Bronchial epithelial cell (primary cell): ENCODE results near the gene PPFIA3. TPM values are rescaled to one million over a fixed set of nuclear protein-coding genes. Genes with fewer than 3 reads are reported as not detected.

Experiments used
- DNase-seq: peaks from one replicate; pipeline ENCODE4 v3.0.0-alpha.2; 2010; ENCODE audit warnings: low read depth
- FAIRE-seq: peaks from 2 replicates; lab custom pipeline; 2011; peaks lifted over from hg19 to GRCh38; lab: Jason Lieb, UNC
- H3K27me3 ChIP-seq: 2 replicates; pipeline ENCODE4 v1.5.1; 2011; ENCODE audit warnings: low read length; ENCODE audit not compliant: control insufficient read depth, insufficient read depth
- H3K36me3 ChIP-seq: 2 replicates; pipeline ENCODE4 v1.5.1; 2011; ENCODE audit warnings: low read length; ENCODE audit not compliant: control insufficient read depth, insufficient read depth
- H3K4me3 ChIP-seq: 2 replicates; pipeline ENCODE4 v1.5.1; 2011; ENCODE audit warnings: mild to moderate bottlenecking, low read depth, low read length, control low read depth
- CTCF ChIP-seq: IDR thresholded peaks from 2 replicates; pipeline ENCODE4 v1.5.1; 2011; ENCODE audit warnings: mild to moderate bottlenecking, moderate library complexity, low read length, control low read depth, inconsistent platforms; ENCODE audit not compliant: insufficient read depth, severe bottlenecking
- total RNA-seq: library from RNA; depleted of rRNA; stranded (reverse); fragments of >200 nt; gene quantifications from 2 replicates; pipeline ENCODE4 v1.2.1, GENCODE V29; 2014

The PPFIA3 gene
- total RNA-seq, 1 donor from 2014 or later: 1.3 TPM

GRCh38 chr19:49196527-49197240 lies 77.3 kb downstream of the PPFIA3 start:
- Histone ChIP-seq H3K27me3 (no peaks in the 10 kb centered on the region), H3K4me3 (no peak overlapping the region), H3K36me3 (peaks cover 17% of the 10 kb centered on the region)
- DNase-seq (no peak), FAIRE-seq (no peak)
- TF ChIP-seq CTCF: no peak

- peaks cover 18% of the 10 kb centered on the region for H3K36me3 ChIP-seq
- DNase-seq (no peak), FAIRE-seq (no peak)
- no peak overlapping the region for H3K4me3 ChIP-seq
- TF ChIP-seq CTCF: no peak
- H3K27me3 ChIP-seq: no peaks in the 10 kb centered on the region
These were observed 81.0 kb downstream of the PPFIA3 start for GRCh38 chr19:49200238-49200862.

Other genes starting within 250 kb of the PPFIA3 start
- 118 and 168 TPM in 2 replicates for gene PPP1R15A, start 247.1 kb upstream of the PPFIA3 start, total RNA-seq
- not detected in 2 replicates for gene TULP2, start 220.8 kb upstream of the PPFIA3 start, total RNA-seq
- 88.2 and 91.7 TPM in 2 replicates for gene NUCB1, start 219.2 kb upstream of the PPFIA3 start, total RNA-seq
- gene DHDH, start 185.8 kb upstream of the PPFIA3 start, total RNA-seq: 9.2 and 10.8 TPM in 2 replicates
- 64.8 and 68.2 TPM in 2 replicates for gene BAX, start 164.7 kb upstream of the PPFIA3 start, total RNA-seq
- gene FTL, start 154.2 kb upstream of the PPFIA3 start, total RNA-seq: 787 and 1,701 TPM in 2 replicates
- gene GYS1, start 126.2 kb upstream of the PPFIA3 start, total RNA-seq: 25.5 and 28.9 TPM in 2 replicates
- 154 and 267 TPM in 2 replicates for gene RUVBL2, start 125.7 kb upstream of the PPFIA3 start, total RNA-seq
- 0.38 TPM in 1 of 2 replicates, not detected in the other for gene LHB, start 102.5 kb upstream of the PPFIA3 start, total RNA-seq
- gene CGB3, start 95.2 kb upstream of the PPFIA3 start, total RNA-seq: not detected in 2 replicates
- gene CGB2, start 87.7 kb upstream of the PPFIA3 start, total RNA-seq: not detected in 2 replicates
- not detected in 2 replicates for gene CGB1, start 82.6 kb upstream of the PPFIA3 start, total RNA-seq
- 0.26 and 0.64 TPM in 2 replicates for gene CGB5, start 75.7 kb upstream of the PPFIA3 start, total RNA-seq
- 0.26 TPM in 1 of 2 replicates, not detected in the other for gene CGB8, start 70.4 kb upstream of the PPFIA3 start, total RNA-seq
- 1.1 and 1.2 TPM in 2 replicates for gene CGB7, start 61.8 kb upstream of the PPFIA3 start, total RNA-seq
- gene NTF4, start 54.7 kb upstream of the PPFIA3 start, total RNA-seq: 3.2 and 9.9 TPM in 2 replicates
- not detected in 2 replicates for gene KCNA7, start 46.8 kb upstream of the PPFIA3 start, total RNA-seq
- gene SNRNP70, start 34.1 kb upstream of the PPFIA3 start, total RNA-seq: 74.5 and 126 TPM in 2 replicates
- gene LIN7B, start 5.2 kb upstream of the PPFIA3 start, total RNA-seq: 3.2 and 6.5 TPM in 2 replicates
- gene C19orf73, start 401 bp upstream of the PPFIA3 start, total RNA-seq: 0.53 and 1.9 TPM in 2 replicates
- not detected in 2 replicates for gene HRC, start 35.9 kb downstream of the PPFIA3 start, total RNA-seq
- gene TRPM4, start 38.2 kb downstream of the PPFIA3 start, total RNA-seq: 11.1 and 18.6 TPM in 2 replicates
- under 0.01 TPM in 1 of 2 replicates, not detected in the other for gene SLC6A16, start 205.6 kb downstream of the PPFIA3 start, total RNA-seq
- gene CD37, start 215.9 kb downstream of the PPFIA3 start, total RNA-seq: not detected in 2 replicates
- 6.9 and 8.4 TPM in 2 replicates for gene TEAD2, start 242.9 kb downstream of the PPFIA3 start, total RNA-seq
- not detected in 2 replicates for gene DKKL1, start 244.3 kb downstream of the PPFIA3 start, total RNA-seq